ENCODE measurements around the gene MDFIC.

MDFIC gene

DNA sequence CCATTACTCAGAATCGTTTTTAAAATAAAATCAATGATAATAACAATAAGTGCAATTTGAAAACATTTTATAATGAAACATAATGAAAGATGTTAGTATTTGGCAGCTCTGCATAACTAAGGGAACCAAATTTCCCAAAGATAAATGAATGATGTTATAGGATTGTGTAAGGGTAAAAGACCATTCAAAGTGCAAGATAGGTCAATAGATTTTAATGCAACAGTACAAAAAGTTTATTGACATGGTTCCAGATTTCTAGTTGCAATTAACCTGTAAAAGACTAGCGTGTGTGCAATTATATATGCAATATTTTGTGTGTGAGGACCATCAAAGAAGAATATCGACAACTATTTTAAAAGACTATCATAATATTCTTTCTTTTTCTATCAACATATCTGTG is 122.3 kb downstream of the MDFIC start:
- no peak for DNase-seq

DNA sequence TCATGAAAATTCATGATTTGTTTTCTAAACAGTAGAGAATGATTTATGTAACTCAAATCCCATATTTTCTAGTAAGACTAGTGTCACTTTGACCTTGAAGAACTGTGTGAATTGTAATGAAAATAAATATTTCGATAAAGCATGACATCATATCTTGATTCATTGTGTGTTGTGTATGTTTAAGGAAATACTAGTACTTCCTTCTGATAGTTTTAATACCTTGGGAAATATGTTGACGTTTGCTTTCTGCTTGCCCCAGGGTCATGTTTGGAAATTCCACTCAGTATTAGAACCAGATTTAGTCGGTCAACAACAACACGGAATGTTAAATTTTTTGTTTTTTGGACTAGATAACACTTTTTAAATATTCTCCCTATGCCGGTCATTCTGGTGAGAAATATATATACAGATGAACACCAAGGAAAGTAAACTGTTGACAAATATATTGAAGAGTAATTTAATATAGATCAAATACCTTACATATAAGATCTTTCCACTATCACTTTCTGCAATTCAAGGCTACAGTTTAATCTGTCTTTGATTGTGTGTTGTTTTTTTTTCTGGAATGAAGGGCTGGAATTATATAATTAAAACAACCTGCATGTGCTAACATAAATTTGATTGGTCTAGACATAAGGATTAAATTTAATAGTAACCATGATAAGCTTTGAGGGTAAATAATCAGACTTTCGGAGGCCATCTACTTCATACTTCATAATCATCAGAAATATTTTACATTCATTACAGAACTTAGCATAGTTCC is 126.2 kb downstream of the MDFIC start:
- DNase-seq, result no peak

DNA sequence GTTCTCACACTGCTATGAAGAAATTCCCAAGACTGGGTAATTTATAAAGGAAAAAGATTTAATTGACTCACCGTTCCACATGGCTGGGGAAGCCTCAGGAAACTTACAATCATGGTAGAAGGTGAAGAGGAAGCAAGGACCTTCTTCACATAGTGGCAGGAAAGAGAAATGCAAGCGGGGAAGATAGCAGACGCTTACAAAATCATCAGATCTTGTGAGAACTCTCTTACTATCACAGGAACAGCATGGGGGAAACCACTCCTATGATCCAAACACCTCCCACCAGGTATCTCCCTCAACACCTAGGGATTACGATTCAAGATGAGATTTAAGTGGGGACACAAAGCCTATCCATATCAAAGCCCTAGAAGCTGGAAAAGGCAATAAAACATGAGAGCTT is 130.8 kb downstream of the MDFIC start:
- no peak for DNase-seq

DNA sequence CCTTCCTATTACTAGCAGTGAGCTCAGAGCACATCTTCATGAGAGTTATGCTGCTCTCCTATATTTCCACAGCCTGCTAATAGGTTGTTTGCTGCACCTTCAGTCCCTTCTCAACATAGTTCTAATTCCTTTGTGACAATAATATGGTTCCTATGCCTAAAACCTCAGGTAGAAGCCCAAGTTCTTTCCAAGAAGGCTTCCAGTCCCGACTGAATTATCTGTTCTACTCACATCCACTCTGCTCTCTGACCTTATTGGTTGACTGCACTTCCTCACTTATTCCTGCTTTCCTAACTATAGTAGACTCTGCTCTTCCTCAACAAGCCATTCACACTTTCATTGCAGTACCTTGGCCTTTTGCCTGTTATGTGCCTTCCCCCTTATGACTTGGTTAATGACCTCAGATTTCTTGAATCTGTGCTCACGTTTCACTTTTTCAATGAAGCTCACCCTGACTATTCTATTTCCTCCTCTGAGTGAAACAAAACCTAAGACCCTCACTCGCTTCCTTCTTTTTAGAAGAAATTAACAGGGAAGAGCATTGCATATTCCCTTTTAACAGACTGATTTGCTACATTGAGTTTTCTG is 132.7 kb downstream of the MDFIC start:
- no peak for DNase-seq

DNA sequence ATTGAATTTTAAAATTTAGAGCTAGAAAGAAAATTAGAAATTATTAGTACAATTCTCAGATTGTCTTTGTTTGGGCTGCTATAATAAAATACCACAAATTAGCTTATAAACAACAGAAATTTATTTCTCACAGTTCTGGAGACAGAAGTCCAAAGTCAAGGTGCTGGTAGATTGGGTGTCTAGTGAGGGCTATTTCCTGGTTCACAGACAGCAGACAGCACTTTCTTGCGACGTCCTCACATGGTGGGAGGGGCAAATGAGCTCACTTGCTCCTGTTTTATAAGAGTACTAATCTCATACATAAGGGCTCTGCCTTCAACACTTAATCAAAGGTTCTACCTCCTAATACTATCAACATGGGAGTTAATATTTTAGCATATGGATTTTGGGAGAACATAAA is 134.1 kb downstream of the MDFIC start:
- DNase-seq, result no peak

DNA sequence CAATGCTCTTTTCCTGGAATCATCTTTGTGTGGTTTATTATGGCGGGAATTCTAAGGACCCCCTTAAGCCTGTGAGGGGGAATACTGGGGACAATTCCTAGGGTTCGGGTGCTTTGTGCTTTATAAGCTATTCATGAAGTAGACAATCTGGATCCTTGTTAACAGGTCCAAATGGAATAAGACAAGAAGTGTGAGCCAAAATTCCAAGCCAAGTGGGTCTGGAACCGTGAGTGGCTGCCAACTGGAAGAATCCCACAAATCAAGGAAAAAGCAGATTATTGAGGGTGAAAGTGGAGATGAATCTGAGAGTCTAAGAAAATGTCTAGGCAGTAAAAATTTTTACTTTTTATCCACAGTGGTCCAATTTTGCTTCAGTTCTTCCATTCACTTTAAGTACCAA is 136.8 kb downstream of the MDFIC start:
- DNase-seq, result no peak

DNA sequence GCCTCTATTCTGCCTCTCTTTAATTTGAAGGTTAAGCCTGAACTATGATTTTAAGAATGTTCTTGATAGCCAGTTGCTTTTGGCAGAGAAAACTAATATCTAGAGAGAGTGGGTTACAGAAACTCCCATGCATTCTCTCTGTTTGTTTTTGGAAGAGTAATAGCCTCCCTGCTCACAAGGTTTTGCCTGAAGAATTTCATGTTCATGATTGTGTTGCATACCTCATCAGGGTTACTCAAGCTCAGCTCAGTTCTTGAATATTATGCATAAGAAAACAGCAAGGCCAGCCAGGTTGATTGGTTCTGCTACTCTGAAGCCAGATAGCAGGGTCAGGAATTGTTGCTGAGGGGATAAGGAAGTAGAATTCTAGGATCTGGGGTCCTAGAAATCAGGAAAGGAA is 137.4 kb downstream of the MDFIC start:
- no peak for DNase-seq

DNA sequence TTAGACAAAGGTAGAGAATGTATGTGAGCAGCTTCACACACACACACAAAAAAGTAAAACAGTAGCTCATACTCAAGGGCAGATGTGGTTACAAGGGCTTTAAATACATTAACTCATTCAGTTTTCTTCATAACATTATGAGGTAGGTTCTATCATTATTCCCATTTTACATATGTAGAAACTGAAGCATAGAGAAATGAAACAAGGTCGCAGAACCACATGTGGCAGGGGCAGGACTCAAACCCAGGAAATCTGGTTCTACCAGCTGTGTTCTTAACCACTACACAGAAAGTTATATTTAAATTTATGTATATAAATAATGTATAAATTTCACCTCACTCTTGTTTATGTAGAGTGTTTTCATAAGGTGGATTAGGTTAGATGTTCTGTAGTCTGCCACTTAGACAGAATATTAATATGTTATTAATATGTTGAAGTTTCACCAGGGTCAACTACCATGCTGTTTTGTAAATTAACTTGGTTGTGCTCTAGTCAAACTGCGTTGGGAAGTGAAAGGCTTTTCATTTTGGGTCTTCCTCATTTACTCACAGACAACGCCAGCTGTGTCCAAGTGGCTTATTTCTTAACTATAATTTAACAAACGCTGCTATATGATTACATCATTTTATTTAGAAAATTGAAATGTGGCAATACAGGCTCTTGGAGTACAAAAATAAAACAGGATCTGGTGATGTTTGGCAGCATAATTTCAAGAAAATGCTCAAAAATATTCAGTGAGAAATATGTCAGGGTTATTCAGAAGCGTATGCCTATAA is 138.4 kb downstream of the MDFIC start:
- DNase-seq, result no peak

DNA sequence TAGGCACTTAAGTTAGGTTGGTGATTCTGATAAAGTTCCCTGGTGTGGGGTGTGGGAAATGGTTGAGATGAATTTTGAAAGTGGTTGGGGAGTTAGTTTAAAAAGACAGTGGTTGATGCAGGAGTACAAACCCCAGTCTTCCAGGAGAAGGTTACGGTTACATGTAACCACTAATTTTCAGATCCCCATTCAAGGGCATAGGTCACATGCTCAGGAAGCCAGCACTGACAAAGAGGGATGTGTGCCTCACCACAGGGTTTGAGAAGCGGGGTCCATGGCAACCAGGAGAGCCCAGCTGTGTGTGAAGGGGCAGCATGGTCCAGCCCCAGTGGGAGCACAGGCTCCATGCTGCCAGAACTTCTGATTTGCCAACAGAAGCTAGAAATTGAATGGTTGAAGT is 144.2 kb downstream of the MDFIC start:
- no peak for DNase-seq

DNA sequence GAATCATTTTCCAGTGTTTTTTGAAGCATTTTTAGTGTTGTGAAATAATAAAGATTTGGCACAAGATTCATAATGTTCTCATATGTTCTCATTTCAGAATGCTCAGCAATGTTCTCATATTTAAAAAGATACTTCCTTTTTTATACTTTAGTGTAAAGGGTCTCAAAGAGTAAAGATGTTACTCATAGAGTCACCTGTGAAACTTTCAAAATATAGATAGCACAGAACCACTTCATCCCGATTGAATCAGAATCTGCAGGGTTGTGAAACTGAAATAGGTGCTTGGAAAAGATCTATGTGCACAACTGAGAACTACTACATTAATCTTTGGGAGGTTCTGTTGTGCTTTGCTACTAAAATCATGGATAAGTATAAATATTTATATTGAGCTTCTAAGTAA is 144.7 kb downstream of the MDFIC start:
- DNase-seq, result no peak

DNA sequence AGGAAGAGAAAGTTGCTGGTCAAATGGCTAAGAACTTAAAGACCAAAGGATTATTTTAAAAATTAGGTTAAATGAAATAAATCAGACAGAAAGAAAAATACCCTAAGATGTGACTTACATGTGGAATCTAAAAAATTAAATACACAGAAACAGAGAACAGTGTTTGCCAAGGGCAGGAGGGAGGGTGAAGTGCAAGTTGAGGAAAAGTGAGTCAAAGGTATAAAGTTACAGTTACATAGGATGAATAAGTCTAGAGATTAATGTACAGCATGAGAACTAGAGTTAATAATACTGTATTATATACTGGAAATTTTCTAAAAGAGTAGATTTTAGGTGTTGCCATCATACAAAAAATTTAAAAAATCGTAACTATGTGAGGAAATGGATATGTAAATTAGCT is 146.3 kb downstream of the MDFIC start:
- no peak for DNase-seq

Measured in GOT3 (cell line).